Motor neuron (in vitro differentiated cells): ENCODE data around the gene LANCL3. TPM values are rescaled to one million over a fixed set of nuclear protein-coding genes. Genes with fewer than 3 reads are reported as not detected.

Experiments
- ATAC-seq, 8 experiments: fragments of 200-7000 bp; cut with Tn5 transposase; replicated peaks in 6 of 8; 2 replicates each; pipeline ENCODE4 v1.8.0; 2021; ENCODE audit warnings: mild to moderate bottlenecking in 8 of 8, moderate library complexity in 8 of 8
- H3K27ac ChIP-seq, 2 donors: fragments of 250-450 bp; sonication (Bioruptor Pico); 2 replicates each; pipeline ENCODE4 v1.9.0; 2021; ENCODE audit warnings: antibody characterized with exemption in 2 of 2, mild to moderate bottlenecking in 2 of 2, moderate library complexity in 1 of 2
- H3K4me1 ChIP-seq, 2 donors: fragments of 250-450 bp; sonication (Bioruptor Pico); replicated peaks in 1 of 2; 2 replicates each; pipeline ENCODE4 v1.6.1; 2021; ENCODE audit warnings: antibody characterized with exemption in 2 of 2, mild to moderate bottlenecking in 2 of 2, moderate library complexity in 1 of 2
- H3K4me3 ChIP-seq, 5 donors: fragments of 250-450 bp; sonication (Bioruptor Pico); 2 replicates each; pipeline ENCODE4 v1.9.0; 2021; ENCODE audit warnings: antibody characterized with exemption in 5 of 5, mild to moderate bottlenecking in 5 of 5, moderate library complexity in 4 of 5
- WGBS, 10 experiments: fragments of 450-650 bp; shearing (Covaris generic); methylation state at CpG; one replicate each; pipeline ENCODE4 v1.0.0; 2022; 5-methylcytosine and 5-hydroxymethylcytosine counted together
- in situ Hi-C, 9 experiments: fragments of 400-800 bp; cut with MboI; loops; one replicate each; pipeline ENCODE4 v1.15.0; 2021; ENCODE audit warnings: low sequenced_read_pairs in 9 of 9, low pct_unique_long_range_greater_than_20kb in 2 of 9; ENCODE audit not compliant: unreplicated experiment in 9 of 9
- total RNA-seq, 8 experiments: library from RNA; unstranded; fragments of 300-600 nt; gene quantifications; 2 replicates each; pipeline versions ENCODE4 v1.2.3 to v1.2.4, GENCODE V29; 2022

Gene LANCL3
- total RNA-seq, 8 experiments from 2014 or later = 0.38 to 15.2 (median 1.9) TPM

DNA sequence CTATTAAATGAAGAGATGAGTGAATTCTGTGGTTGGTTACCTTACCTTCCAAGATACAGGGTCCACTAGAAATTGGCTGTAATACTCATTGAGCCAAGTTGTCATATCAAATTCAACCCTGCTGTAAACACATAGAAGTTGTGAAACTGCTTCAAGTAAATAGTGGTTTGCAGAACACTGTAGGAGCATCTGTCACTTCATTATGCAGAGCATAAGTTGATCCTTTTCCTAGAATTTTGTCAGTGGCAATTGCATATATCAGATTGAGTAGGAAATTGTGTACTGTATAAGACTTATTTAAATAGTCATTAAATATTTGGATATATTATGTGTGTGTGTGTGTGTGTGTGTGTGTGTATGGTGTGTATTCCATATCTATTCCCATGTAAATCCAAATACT is 105.3 kb downstream of the LANCL3 start:
- Histone ChIP-seq H3K4me1 (no peaks in the 10 kb centered on the region), H3K27ac (no peak overlapping the region), H3K4me3 (no peak overlapping the region)
- no peak for ATAC-seq
- in situ Hi-C loops = no loop called here

DNA sequence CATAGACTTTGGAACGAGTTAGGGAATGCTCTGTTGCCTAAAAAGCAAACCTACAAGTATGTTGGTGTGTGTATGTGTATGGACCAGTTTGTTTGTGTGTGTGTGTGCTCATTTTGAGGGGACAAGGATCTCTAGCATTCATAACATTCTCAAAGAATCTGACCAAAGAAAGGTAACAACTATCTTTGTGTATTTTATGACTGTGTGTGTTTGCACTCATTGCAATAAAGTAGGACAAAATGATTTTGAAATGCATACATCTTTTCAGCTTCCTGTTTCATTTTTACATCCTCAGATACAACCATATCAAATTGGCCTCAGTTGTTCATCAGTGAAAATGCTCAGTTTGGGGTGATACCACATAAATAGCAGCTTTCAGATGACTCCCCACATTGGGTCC is 105.8 kb downstream of the LANCL3 start:
- in situ Hi-C loops = no loop called here
- WGBS, 10 experiments = 0 to 100% (median 20%) methylated on average over 1 of the region's 1 CpG; no CpG with 5 or more reads in 6 of the 10 experiments
- no peak overlapping the region for H3K4me3 ChIP-seq

DNA sequence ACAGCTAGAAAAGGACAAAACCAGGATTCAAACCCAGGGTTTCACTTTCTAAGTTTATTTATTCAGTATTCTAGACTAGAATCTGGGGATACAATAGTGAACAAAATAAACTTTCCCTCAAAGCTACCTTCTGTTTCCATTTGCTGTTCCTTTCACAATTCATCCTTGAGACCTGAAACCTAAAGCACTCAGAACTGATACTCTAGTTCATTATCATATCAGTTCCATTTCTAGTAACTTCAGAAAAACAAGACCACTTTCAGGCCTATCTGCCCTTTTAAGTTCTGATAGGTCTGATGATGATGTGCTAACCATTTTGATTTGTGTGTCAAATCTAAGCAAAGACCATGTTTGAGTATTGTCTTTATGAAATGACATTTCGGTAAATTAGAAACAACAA is 106.3 kb downstream of the LANCL3 start:
- ATAC-seq = no peak
- Histone ChIP-seq H3K4me3 (no peak overlapping the region), H3K27ac (no peak overlapping the region), H3K4me1 (no peaks in the 10 kb centered on the region)
- in situ Hi-C loops = no loop called here
- WGBS, 10 experiments = 42 to 100% (median 80%) methylated on average over 1 of the region's 1 CpG; no CpG with 5 or more reads in 6 of the 10 experiments

More for the DNA sequence above, 105.8 kb downstream of the LANCL3 start:
- Histone ChIP-seq H3K4me1 (no peaks in the 10 kb centered on the region), H3K27ac (no peak overlapping the region)
- no peak for ATAC-seq

DNA sequence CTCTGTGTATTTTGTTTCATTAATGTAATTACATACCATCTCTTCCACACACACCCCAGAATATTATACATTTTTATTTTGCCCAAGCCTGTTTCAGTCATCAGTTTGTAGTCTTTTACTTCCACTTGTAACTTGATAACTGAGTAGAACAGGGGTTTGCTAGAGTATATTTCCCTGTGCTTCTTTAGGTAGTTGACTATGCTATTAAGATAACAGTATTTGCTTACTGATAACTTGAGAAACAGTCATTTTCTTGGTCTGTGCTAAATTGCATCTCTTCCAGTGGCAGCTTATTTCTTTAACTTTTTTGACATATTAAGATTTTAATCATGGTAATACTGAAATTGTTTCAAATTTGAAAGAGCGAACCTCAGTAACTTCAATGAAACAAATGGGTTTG is 107.1 kb downstream of the LANCL3 start:
- ATAC-seq = no peak
- Histone ChIP-seq H3K27ac (no peak overlapping the region), H3K4me3 (no peak overlapping the region), H3K4me1 (no peaks in the 10 kb centered on the region)
- WGBS, 10 experiments = 50 to 100% (median 100%) methylated on average over 1 of the region's 1 CpG; no CpG with 5 or more reads in 5 of the 10 experiments
- in situ Hi-C loops = no loop called here

DNA sequence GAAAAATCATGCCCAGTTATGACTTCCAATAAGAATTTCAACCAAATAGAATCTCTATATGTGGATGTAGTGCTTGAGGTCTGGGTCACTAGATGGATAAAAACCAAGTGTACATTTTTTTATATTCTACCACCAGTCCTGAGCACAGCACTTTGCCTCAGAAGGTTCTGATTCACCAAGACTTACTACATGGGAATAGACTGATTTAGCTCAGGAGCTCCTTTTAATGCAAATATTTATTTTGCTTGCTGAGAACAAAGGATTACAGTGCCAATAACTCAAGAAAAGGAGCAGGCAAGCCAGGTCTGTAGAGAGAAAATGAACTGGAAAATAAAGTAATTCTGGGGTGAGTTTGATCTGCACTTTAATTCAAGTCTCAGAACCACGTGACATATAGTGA is 107.8 kb downstream of the LANCL3 start:
- in situ Hi-C loops = no loop called here

DNA sequence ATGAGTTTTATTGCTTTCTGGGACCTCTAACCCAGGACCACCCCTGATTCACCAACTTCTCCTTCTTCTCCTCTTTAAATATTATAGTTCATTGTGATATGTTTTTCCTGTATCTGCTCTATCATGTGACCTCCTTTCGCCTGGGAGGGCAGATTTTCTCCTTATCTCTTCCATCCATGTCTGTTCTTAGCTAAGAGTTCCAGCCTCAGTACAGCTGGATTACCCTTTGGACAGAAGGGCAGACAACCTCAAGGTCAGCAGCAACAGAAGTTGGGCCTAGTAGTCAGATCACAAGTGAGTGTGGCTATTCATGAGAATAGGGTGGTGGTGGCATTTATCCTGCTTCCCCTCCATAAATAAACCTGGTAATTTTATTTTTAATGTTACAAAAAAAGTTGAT is 108.4 kb downstream of the LANCL3 start:
- peaks cover 0 to 10% of the 10 kb centered on the region in 2 donors for H3K4me1 ChIP-seq
- H3K4me3 ChIP-seq = no peak overlapping the region
- WGBS, 10 experiments = 44 to 57% methylated on average over 1 of the region's 1 CpG; no CpG with 5 or more reads in 8 of the 10 experiments
- H3K27ac ChIP-seq = no peak overlapping the region
- no peak for ATAC-seq
- in situ Hi-C loops = no loop called here

More for the DNA sequence above, 107.8 kb downstream of the LANCL3 start:
- Histone ChIP-seq H3K4me1 (peaks cover 0 to 3% of the 10 kb centered on the region in 2 donors), H3K27ac (no peak overlapping the region), H3K4me3 (no peak overlapping the region)
- 0 to 100% (median 67%) methylated on average over 1 of the region's 1 CpG; no CpG with 5 or more reads in 5 of the 10 experiments for WGBS, 10 experiments
- ATAC-seq = no peak

DNA sequence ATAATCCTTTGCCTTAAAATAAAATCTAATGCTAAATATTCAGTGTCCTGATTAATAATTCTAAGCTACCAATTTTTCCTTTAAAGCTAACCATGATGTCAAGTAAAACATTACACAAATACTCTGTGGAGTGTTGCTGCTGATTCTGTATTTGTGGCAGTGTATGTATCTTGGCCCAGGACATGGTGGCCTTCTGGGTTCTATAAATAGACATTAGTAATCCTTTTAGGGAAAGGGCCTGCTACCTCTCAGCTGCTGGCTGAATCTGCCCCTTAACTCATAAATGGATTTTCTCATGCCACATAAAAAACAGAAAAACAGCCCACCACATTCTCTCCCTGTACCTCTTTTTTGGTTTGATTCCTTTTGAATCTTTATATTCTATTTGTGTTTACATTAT is 113.0 kb downstream of the LANCL3 start:
- H3K27ac ChIP-seq = no peak overlapping the region
- ATAC-seq = peak in 1 of 8 experiments; percentile 31
- peaks cover 3 to 17% of the 10 kb centered on the region in 2 donors for H3K4me1 ChIP-seq
- H3K4me3 ChIP-seq = no peak overlapping the region
- in situ Hi-C loops = no loop called here

DNA sequence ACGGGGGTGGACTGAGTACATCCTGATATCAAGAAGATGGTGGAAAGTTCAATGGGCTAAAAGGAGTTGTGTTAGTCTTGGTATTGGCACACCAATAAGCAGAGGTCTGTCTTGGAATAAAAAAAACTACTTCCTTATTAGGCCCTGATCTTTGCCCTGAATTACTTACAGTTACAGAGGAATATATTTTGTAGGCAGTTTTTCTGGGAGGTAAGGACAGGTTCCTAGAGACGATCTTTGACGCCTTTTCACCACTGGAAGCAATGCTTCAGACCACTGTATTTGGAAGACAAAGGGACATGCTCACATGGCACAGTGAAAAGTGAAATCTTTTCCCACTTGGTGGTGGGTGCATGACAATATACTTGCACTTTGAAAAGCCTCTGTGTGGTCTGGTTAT is 113.5 kb downstream of the LANCL3 start:
- ATAC-seq = no peak
- H3K4me3 ChIP-seq = peak overlapping the region; percentile 34 to 50 (median 45)
- 21 to 80% (median 57%) methylated on average over 1 to 2 of the region's 3 CpGs; no CpG with 5 or more reads in 5 of the 10 experiments for WGBS, 10 experiments
- H3K4me1 ChIP-seq = peaks cover 3 to 17% of the 10 kb centered on the region in 2 donors
- H3K27ac ChIP-seq = no peak overlapping the region
- in situ Hi-C loops = no loop called here

DNA sequence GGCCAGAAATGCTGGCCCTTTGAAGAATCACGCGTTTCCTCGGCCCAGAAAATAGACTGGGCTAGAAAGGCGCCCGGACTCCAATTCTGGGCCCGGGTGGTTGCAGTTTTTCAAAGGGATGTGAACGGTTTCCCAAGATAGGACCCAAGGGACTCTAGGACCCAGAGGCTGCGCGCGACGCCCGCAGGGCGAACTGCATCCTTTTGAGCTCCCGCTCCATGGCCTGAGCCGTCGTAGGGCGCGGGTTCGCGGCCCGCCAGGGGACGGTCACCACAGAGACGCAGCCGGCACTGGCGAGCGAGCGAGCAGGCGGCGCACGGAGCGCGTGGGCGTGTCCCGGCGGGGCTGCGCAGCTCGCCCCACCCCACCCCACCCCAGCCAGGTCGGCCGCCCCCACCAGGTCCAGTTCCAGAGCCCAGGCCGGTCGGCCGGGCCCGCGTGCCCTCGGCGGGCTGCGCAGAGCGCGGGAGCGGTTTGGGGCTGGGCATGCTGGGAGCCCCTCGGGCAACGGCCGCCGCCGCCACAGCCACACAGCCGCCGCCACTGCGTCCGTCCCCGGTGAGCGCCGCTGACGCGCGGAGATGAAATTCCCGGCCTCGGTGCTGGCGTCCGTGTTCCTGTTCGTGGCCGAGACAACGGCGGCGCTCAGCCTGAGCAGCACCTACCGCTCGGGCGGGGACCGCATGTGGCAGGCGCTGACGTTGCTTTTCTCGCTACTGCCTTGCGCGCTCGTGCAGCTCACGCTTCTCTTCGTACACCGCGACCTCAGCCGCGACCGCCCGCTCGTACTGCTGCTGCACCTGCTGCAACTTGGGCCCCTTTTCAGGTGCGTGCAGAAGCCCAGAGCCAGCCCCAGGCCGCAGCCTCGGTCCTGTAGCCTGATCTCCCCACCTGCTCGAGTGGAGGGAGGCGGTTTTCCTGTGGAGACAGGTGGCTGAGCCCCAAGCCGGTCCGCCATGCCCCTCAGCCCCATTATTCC is 114.2 kb downstream of the LANCL3 start, which contains the start of gene XK:
TSS of gene XK (plus strand) at position 411 of the 979 bp plus-strand sequence. CDS start at position 582, 171 bp downstream.
- WGBS, 10 experiments = 10 to 38% methylated on average over 2 to 8 of the region's 100 CpGs; no CpG with 5 or more reads in 8 of the 10 experiments
- Histone ChIP-seq H3K27ac (peak within 1 kb of the TSS; percentile 64 to 75), H3K4me1 (peaks cover 3 to 17% of the 10 kb centered on the region in 2 donors), H3K4me3 (peak within 1 kb of the TSS; percentile 34 to 50 (median 45))
- peak; percentile 90 to 96 (median 94) for ATAC-seq
- in situ Hi-C loops = no loop called here

DNA sequence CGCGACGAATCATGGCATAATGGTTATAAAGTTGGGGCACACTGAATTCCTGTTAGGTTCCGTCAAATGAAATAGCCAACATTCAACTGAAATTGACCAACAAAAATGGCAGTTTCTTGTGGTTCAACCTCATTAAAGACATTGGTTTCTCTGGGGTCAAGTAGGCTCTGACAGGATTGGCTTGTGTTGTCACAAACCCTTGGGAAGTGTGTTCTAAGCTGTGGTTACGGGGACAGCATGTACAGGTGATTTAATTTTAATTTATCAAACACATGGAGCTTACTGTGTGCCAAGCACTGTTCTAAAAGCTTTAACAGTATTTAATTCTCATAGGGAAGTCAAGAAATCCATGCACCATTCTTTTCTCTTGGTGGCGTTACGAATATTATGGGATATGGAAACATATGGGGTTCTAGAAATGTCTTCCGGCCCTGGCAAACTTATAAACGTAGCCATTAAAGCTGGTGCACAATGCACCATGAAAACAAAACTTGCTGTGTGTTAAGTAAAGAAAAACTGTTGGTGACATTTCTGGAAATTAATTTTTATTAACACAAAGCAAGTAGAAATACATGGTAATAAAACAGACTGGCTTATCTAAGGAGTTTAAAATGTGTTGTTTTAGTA is 115.0 kb downstream of the LANCL3 start:
- ATAC-seq = no peak
- H3K4me3 ChIP-seq = peak overlapping the region; percentile 34 to 50 (median 45)
- peaks cover 3 to 17% of the 10 kb centered on the region in 2 donors for H3K4me1 ChIP-seq
- in situ Hi-C loops = no loop called here
- WGBS, 10 experiments = 33 to 100% (median 95%) methylated on average over 1 to 8 of the region's 9 CpGs; no CpG with 5 or more reads in 3 of the 10 experiments
- no peak overlapping the region for H3K27ac ChIP-seq

DNA sequence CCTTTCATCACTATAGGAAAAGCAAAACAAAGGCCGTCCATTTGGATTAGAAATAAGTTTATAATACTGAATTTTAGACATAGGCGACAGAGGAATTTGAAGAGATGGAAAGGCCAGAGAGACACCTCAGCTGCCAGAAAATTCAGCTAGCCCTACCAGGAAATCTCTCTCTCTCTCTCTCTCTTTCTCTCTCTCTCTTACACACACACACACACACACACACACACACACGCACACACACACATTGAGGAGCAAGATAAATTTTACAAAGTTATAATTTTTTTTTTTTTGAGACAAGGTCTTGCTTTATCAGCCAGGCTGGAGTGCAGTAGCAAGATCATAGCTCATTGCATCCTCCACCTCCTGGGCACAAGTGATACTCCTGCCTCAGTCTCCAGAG is 115.5 kb downstream of the LANCL3 start:
- Histone ChIP-seq H3K27ac (no peak overlapping the region), H3K4me3 (no peak overlapping the region), H3K4me1 (peaks cover 3 to 17% of the 10 kb centered on the region in 2 donors)
- WGBS, 10 experiments = 13 to 100% (median 83%) methylated on average over 1 to 3 of the region's 3 CpGs; no CpG with 5 or more reads in 3 of the 10 experiments
- no peak for ATAC-seq
- in situ Hi-C loops = no loop called here

DNA sequence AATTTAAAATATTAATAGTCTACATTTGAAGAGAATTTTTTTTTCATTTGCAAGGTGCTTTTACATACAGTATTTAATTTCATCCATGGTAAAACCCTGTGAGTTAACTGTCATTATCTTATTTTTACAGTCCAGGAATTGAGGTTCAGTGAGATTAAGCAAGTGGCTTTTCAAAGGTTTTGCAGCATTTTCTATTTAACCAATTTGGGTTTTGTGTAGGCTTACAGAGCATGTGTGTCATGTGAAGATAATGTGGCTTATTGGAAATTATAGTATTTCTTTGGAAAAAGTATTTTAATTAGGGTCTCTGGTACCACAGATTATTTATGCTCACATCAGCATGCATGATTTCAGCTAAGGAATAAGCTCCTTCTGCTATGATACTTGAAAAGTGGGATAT is 118.7 kb downstream of the LANCL3 start:
- Histone ChIP-seq H3K4me1 (peaks cover 3 to 7% of the 10 kb centered on the region in 2 donors), H3K4me3 (no peak overlapping the region), H3K27ac (no peak overlapping the region)
- in situ Hi-C loops = no loop called here
- no peak for ATAC-seq

DNA sequence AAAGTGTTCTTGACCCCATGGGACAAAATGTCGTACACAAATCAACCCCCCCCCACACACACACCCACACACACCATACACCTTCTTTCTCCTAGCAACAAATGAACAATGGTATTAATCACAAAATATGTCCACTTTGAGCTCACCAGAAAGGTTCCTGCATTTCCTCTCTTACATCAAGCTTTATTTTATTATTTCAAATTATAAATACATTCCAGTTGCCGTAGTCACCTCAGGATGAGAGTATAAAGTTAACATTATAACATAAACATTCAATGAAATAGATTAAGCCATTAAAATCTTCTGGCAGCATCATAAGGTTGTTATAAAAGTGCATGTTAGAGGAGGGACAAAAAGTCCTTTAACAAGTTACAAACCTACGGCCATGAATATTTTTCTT is 121.5 kb downstream of the LANCL3 start:
- ATAC-seq = no peak
- H3K4me3 ChIP-seq = no peak overlapping the region
- 45 to 100% (median 73%) methylated on average over 1 to 3 of the region's 3 CpGs; no CpG with 5 or more reads in 6 of the 10 experiments for WGBS, 10 experiments
- H3K4me1 ChIP-seq = no peaks in the 10 kb centered on the region
- in situ Hi-C loops = no loop called here
- H3K27ac ChIP-seq = no peak overlapping the region
